GM18868 (cell line): Measurements from ENCODE around the gene PCP4.
"Not testable (repeated sequence)": the region's sequence is repeated elsewhere in the genome, so short reads cannot be mapped to it uniquely, and the experiment has no call there.

ENCODE experiments used
- ATAC-seq: cut with Tn5 transposase; IDR thresholded peaks from one replicate; pipeline ENCODE4 v1.9.1; 2021; ENCODE audit warnings: mild to moderate bottlenecking, moderate library complexity; ENCODE audit not compliant: unreplicated experiment

PCP4 gene

GRCh38 chr21:39863111-39863510 lies 4.1 kb upstream of the PCP4 start:
- ATAC-seq = no peak

DNA sequence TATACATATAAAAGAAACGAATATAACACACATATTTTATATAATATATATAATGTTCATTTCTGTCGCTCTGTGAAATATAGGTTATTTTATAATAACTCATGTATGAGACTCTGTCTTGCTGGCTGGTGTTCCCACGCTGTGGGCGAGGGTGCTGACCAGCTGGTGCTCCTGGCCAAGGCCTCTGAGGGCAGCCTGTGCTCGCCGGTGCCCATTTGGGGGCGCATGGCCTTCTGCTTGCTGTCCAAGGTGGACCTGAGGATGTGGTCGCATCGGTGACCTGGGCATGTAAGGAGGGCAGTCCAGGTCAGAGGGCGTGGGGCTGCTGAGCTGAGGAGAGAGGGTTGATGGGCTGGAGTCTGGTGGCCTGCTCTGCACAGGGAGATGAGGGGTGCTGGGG lies 1.1 kb upstream of the PCP4 start:
- no peak for ATAC-seq

- ATAC-seq = no peak
Observed at GRCh38 chr21:39869141-39869818, 2.0 kb downstream of the PCP4 start.

GRCh38 chr21:39873687-39874086 lies 6.4 kb downstream of the PCP4 start:
- no peak for ATAC-seq

DNA sequence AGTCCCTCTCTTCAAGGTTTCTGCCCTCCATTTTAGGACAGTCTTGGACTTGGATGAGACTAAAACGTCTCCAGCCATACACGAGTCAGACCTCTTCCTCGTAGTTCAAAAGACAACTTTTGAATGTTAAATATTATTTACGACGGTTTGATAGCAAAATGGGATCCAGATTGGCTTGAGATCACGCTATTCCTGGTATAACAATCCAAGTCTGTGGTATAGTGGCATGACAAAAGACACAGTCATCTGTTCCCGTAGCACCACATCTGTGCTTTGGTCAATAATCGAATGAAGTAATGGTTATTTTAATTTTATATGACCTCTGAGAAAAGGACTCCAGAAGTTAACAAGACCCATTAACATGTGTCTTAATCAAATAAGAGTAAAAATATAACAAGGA lies 7.0 kb downstream of the PCP4 start:
- ATAC-seq = no peak

DNA sequence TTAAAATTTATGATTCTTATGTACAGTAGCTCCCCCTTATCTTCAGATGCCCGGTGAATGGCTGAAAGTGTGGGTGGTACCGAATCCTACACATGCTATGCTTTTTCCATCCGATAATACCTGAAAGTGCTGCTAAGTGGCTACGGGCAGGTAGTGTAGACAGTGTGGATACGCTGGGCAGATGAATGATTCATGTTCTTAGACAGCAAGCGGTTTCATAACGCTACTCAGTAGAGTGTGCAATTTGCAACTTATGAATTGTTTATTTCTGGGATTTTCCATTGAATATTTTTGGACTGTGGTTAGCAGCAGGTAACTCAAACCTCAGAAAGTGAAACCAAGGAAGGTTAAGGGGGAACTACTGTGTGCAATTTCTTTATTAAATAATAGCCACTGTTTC lies 7.5 kb downstream of the PCP4 start:
- no peak for ATAC-seq

GRCh38 chr21:39881661-39882060 lies 14.4 kb downstream of the PCP4 start:
- ATAC-seq = no peak

GRCh38 chr21:39882151-39882838 lies 15.1 kb downstream of the PCP4 start:
- ATAC-seq = no peak

GRCh38 chr21:39882839-39883195 lies 15.6 kb downstream of the PCP4 start:
- no peak for ATAC-seq

DNA sequence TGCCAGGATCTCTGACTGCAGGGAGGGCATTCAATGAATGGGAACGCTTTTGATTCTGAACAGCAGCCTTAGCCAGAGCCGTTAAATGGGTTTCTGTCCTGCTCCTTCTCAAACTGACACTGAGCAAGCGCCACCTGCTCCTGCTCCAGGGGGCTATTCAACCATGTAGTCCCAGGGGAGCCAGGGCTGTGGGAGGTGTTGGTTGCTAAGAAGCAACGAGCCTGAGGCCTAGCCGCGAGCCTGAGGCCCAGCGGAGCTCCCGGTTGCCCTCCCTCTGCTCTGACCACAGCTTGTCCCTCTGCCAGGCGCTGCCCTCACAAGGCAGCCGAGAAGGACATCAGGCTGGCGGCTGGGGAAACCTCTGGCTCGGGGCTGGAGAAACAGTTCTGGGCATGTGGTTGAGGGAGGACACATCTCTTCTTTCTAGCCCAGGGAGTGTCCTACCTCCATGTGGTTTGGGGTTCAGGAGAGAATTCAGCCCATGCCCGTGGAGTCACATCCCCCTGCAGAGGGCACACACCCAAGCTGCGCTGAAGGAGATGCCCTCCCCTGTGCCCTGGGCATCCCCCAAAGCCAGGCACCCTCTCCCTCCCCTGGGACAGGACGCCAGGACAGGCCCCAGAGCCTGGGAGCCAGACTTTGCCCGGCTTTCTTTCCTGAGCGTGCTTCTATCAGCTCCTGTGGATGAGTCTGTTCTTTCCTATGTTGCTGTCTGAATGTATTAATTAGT lies 18.0 kb downstream of the PCP4 start:
- no peak for ATAC-seq

DNA sequence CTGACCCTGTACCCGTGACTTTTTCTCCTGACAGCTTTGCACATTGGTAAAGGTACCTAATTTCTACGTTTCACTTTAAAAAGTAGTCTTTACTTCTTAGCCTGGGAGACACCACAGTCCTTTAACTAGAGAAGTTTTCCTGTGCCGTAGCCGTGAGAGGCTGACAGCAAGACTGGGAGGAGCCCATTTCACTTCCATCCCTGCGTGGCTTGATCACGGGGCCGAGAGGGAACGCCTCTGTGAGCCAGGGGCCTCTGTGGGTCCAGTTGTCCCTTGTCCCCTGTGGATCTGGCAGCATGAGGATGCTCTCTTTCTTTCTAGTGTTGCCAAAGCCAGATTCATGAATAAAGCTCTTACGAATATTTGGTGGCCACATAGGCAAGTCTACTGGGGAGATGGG lies 21.6 kb downstream of the PCP4 start:
- ATAC-seq = no peak

DNA sequence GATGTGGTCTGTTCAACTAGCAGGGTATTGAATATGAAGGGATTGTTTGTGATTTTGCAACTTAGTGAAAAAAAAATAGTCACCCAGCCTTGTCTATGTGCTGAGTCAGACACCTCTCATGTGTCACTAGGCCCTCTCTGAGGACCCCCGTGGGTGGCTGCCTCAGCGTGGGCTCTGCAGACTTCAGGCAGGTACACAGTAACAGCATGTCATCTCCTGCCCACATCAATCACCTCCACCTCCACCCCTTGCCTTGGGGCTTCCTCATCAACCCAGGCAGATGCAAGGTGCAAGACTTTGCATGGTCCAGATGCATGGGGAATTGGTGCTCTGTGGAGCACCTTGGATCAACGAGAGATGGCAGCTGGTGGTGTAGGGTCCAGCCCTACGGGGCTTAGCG lies 23.9 kb downstream of the PCP4 start:
- ATAC-seq = no peak

- not testable (repeated sequence) for ATAC-seq
Observed at GRCh38 chr21:39891863-39892262, 24.6 kb downstream of the PCP4 start.

- no peak for ATAC-seq
Observed at GRCh38 chr21:39900491-39900890, 33.3 kb downstream of the PCP4 start.

DNA sequence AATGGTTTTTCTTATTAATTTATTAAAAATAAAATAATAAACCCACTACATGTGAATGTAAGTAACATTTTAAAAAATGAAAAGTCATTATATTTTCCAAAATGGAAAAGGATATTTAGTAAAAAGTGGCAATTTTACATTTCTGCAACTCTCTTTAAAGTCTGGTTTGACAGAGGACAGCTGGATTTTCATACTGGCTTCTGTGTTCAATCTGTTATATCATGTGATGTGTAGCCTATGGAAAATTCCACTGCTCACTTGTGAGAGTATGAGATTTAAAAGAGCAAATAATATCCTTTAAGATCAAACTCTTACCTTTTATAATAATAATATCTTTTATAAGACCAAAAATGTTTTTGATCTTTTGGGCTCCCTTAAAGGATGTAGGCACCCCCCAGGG lies 33.7 kb downstream of the PCP4 start:
- no peak for ATAC-seq

GRCh38 chr21:39902986-39903385 lies 35.7 kb downstream of the PCP4 start:
- no peak for ATAC-seq

DNA sequence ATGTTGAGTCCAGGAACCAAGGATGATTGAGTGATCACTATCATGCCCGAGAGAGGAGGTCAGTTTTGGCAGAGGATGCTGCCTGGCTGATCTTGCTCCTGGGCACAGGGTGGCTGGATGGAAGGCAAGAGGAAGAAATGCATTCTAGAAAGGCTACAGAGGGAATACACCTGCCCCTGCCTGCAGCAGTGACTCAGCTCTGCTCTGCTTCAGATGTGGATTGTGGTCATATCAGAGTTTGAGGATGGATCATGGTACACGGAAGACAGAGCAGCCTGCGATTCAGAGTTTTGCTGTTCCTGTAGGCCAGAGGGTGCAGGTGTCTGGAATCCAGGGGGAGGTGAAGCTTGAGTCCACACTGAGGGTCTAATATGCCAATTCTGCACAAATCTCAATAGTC lies 37.2 kb downstream of the PCP4 start:
- ATAC-seq = no peak

GRCh38 chr21:39908265-39908923 lies 41.2 kb downstream of the PCP4 start:
- no peak for ATAC-seq

DNA sequence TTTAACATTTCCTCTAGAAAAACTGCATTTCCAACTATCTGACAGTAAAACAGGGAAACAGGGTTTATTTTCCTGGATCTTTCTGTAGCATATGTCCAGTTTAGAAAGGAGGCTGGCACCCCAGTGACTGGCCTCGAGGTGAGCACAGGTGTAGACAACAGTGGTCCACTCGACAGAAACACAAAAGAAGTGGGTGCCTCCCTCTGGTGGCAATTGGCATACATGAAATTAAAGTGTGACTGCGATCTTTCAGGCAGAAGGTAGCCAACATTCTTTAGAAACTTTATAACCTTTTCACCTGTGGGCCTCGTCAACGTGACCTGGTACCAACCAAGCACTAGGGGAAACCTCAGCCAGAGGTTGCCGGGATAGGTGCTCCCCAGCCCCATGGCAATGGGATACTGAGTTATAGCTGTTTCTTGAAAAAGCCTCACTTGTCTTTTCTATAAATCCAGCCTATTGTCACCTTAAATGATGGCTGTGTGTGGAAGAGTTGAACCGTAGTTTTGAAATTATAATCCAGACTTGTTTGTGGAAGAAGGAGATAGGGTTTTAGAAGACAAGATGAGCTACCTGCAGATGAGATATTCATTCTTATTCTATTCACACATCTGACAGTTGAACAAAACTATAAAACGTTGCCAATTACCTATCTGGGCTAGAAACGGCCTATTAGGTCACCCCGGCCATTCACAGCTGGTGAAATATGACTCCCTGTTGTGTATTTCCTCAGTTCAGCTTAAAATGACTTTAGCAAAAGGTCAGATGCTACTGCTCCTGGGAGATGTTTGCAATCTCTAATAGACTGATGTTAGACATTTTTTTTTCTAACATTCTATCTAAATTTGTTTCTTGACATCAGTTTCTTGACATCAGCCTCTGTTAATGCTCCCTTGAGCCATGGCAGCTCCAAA lies 44.3 kb downstream of the PCP4 start:
- no peak for ATAC-seq

DNA sequence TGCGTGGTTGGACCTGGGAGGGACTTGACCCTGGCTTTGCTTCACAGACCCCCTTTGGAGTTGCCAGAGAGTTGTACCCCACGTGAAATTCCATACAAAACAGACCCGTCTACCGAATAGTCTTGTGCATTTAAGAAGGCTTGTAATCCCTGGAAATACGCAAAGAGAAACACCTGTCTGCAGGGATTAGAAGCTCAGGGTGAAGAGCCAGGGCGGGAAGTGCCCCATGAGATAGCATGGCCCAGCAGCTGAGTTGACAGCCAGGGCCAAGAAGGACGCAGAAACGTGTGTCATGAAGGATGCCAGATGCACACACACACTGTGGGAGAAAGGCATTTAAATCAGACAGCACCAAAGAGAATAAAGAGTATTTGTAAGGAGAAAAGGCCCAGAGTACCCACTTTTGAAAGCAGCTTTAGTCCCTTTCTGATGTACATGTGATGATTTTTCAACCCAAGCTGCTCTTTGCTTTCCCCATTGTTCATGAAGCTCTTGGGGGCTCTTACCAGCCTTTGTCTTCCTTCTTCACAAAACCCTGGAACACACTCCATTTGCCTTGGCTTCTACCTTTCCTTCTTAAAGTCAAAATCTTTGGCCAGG lies 46.6 kb downstream of the PCP4 start:
- ATAC-seq = no peak
